Upper lobe of right lung (tissue), 1 donor: ENCODE measurements around the gene MRPL23. TPM values are rescaled to one million over a fixed set of nuclear protein-coding genes. Genes with fewer than 3 reads are reported as not detected.

Experiments
- ATAC-seq: fragments of 200-7000 bp; cut with Tn5 transposase; one replicate; pipeline ENCODE4 v1.9.1; 2020; ENCODE audit warnings: mild to moderate bottlenecking, moderate library complexity
- DNase-seq: peaks from one replicate; pipeline ENCODE4 v3.0.0-alpha.2; 2020
- H3K27ac ChIP-seq: fragments of 200-600 bp; one replicate; pipeline ENCODE4 v1.8.0; 2022
- H3K27me3 ChIP-seq: fragments of 200-600 bp; one replicate; pipeline ENCODE4 v1.8.0; 2022; ENCODE audit warnings: mild to moderate bottlenecking
- H3K36me3 ChIP-seq: fragments of 200-600 bp; one replicate; pipeline ENCODE4 v1.8.0; 2022
- H3K4me1 ChIP-seq: fragments of 200-600 bp; one replicate; pipeline ENCODE4 v1.8.0; 2022
- H3K4me3 ChIP-seq: fragments of 200-600 bp; one replicate; pipeline ENCODE4 v1.8.0; 2022; ENCODE audit warnings: mild to moderate bottlenecking
- H3K9me3 ChIP-seq: fragments of 200-600 bp; one replicate; pipeline ENCODE4 v1.8.0; 2022
- intact Hi-C: fragments of 100-400 bp; cut with DNase I; formaldehyde crosslinking; loops from one replicate; pipeline ENCODE4 v1.11.0; 2022
- total RNA-seq: library from RNA; stranded (reverse); fragmentation: NEBNext Ultra II Directional; extraction: Animal tissue kit (Norgen Biotek cat#: 25700); gene quantifications from one replicate; pipeline ENCODE4 v1.2.1, GENCODE V29; 2021
- TF ChIP-seq, protein P1 (sequence below): fragments of 200-600 bp; IDR thresholded peaks from one replicate; pipeline ENCODE4 v1.8.0; 2022; ENCODE audit warnings: antibody characterized with exemption
- donor health status: DM: no; HTN: yes; CAD: no; lungs with severe emphysema.

The MRPL23 gene
- total RNA-seq, 1 donor from 2014 or later: 58.6 TPM

GRCh38 chr11:1949302-1949701 lies 2.2 kb downstream of the MRPL23 start:
- Histone ChIP-seq H3K9me3 (no peaks in the 10 kb centered on the region), H3K36me3 (no peaks in the 10 kb centered on the region), H3K4me1 (no peaks in the 10 kb centered on the region), H3K27ac (no peak overlapping the region), H3K27me3 (no peaks in the 10 kb centered on the region), H3K4me3 (no peak overlapping the region)
- TF ChIP-seq, protein P1, sequence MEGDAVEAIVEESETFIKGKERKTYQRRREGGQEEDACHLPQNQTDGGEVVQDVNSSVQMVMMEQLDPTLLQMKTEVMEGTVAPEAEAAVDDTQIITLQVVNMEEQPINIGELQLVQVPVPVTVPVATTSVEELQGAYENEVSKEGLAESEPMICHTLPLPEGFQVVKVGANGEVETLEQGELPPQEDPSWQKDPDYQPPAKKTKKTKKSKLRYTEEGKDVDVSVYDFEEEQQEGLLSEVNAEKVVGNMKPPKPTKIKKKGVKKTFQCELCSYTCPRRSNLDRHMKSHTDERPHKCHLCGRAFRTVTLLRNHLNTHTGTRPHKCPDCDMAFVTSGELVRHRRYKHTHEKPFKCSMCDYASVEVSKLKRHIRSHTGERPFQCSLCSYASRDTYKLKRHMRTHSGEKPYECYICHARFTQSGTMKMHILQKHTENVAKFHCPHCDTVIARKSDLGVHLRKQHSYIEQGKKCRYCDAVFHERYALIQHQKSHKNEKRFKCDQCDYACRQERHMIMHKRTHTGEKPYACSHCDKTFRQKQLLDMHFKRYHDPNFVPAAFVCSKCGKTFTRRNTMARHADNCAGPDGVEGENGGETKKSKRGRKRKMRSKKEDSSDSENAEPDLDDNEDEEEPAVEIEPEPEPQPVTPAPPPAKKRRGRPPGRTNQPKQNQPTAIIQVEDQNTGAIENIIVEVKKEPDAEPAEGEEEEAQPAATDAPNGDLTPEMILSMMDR: no peak
- intact Hi-C loops: no loop called here
- peak; percentile 32 for DNase-seq
- no peak for ATAC-seq

DNA sequence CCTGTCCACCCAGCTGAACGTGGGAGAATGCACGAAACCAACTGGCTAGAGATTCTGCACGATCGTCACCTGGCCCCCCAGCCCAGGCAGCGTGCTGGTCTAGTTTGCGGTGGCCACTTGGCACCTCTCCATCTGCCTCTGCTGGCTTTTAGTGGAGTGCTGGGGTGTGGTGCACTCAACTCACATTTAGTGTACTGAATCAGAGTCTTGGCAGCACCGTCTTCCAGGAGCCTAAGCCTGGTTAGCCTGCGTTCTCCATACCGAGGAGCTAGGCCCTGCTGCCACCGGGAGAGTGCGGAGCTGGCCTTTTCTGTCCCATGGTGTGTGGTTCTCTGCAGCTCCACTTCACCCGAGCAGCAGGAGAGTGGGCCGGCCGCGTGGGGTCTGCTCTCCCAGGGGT lies 2.8 kb downstream of the MRPL23 start:
- Histone ChIP-seq H3K36me3 (no peaks in the 10 kb centered on the region), H3K27ac (no peak overlapping the region), H3K4me1 (no peaks in the 10 kb centered on the region), H3K4me3 (no peak overlapping the region), H3K27me3 (no peaks in the 10 kb centered on the region), H3K9me3 (no peaks in the 10 kb centered on the region)
- ATAC-seq (peak; percentile 40), DNase-seq (no peak)
- TF ChIP-seq, protein P1: no peak
- intact Hi-C loops: no loop called here

DNA sequence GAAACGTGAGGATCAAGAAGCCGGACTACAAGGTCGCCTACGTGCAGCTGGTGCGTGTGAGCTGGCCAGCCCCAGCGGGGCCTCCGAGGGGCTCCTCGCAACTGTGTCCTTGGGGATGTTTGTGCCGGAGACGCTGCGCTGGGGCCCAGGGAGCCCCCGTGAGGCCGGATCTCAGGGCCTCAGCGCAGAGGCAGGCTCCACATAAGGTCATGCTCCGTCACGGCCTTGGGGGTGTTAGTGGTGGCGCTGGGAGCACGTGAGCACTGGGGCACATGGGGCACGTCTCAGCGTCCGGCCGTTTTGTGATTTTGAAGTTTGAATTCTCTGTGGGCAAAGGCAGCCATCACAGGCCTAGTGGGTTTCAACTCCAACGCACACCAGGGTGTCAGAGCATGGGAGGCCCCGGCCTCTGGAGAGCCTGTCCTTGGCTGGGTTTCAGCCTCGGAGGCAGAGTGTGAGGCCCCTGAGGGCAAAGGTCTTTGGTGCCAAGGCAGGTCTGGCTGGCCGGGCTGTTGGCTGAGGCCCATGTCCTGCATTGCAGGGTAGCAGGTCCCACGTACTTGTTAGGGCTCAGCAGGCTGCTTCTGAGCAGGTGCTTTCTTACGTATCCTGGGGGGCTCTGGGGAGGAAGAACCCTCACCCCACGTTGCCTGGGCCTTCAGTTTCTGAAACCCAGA lies 5.8 kb downstream of the MRPL23 start:
- Histone ChIP-seq H3K4me3 (no peak overlapping the region), H3K27me3 (no peaks in the 10 kb centered on the region), H3K36me3 (no peaks in the 10 kb centered on the region), H3K27ac (no peak overlapping the region), H3K9me3 (no peaks in the 10 kb centered on the region), H3K4me1 (no peaks in the 10 kb centered on the region)
- intact Hi-C loops: no loop called here
- DNase-seq (peak; percentile 37), ATAC-seq (no peak)
- TF ChIP-seq, protein P1: no peak

DNA sequence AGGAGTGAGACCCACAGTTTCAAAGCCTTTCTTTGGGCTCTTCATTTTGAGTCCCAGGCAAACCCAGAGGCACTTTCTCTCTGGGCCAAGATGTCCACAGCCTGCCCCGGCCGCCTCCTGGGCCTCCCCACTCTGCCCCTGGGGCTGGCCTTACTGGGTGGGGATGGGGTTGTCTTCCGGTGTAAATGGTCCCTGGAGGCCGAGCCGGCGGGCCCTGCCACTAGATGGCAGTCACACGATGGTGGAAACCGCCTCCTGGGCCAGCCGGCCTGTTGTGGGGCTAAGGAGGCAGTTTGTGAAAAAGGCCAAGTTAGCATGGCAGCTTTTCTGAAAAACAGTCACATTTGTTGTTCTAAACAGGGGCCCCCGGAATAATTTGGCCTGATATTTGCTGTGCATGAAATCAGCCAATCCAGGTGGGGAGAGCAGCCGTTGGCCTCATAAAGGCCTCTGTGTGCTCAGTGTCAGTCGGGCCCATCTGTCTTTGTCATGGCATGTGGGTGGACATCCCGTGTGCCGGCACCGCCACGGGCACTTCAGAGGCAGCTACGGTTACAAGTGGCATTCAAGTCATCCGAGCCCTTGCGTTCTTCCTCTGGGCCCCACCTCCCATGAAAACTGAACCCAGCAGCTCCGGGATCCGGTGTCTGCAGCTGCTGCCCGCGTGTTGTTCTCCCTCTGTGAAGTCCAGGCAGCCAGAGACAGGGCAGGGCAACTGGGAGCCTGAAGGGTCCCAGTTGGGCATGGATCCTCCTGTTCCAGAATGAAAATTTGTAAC lies 6.5 kb downstream of the MRPL23 start:
- DNase-seq (peak; percentile 63), ATAC-seq (peak; percentile 72)
- H3K36me3 ChIP-seq: no peaks in the 10 kb centered on the region
- no peak overlapping the region for H3K4me3 ChIP-seq
- H3K27ac ChIP-seq: no peak overlapping the region
- TF ChIP-seq, protein P1: peak; percentile 29
- H3K9me3 ChIP-seq: no peaks in the 10 kb centered on the region
- intact Hi-C loops: no loop called here
- H3K4me1 ChIP-seq: no peaks in the 10 kb centered on the region
- H3K27me3 ChIP-seq: no peaks in the 10 kb centered on the region

DNA sequence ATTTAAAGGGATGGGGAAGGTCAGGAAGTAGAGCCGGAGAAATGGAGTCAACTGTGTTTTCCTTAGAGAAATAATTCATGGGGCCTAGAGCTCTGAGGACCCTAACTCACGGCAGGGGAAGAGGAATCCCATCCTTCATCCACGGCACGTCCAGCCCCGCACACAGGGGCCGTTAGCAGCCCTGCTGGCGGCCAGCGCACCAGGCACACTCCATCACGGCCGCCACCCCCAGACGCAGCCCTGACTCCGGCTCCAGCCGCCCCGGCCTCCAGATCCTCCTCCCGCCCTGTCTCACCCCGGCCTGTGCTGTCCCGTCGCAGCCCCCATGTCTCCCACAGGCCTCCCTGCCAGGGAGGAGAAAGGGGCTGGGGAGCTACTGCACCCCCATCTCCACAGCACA lies 11.2 kb downstream of the MRPL23 start:
- DNase-seq (no peak), ATAC-seq (no peak)
- H3K4me3 ChIP-seq: no peak overlapping the region
- H3K4me1 ChIP-seq: no peaks in the 10 kb centered on the region
- no peaks in the 10 kb centered on the region for H3K9me3 ChIP-seq
- no peaks in the 10 kb centered on the region for H3K27me3 ChIP-seq
- intact Hi-C loops: no loop called here
- H3K27ac ChIP-seq: no peak overlapping the region
- TF ChIP-seq, protein P1: no peak
- H3K36me3 ChIP-seq: no peaks in the 10 kb centered on the region
